ENCODE data around the gene CARD14.
"Not testable (repeated sequence)": the region's sequence is repeated elsewhere in the genome, so short reads cannot be mapped to it uniquely, and the experiment has no call there.

Gene CARD14

DNA sequence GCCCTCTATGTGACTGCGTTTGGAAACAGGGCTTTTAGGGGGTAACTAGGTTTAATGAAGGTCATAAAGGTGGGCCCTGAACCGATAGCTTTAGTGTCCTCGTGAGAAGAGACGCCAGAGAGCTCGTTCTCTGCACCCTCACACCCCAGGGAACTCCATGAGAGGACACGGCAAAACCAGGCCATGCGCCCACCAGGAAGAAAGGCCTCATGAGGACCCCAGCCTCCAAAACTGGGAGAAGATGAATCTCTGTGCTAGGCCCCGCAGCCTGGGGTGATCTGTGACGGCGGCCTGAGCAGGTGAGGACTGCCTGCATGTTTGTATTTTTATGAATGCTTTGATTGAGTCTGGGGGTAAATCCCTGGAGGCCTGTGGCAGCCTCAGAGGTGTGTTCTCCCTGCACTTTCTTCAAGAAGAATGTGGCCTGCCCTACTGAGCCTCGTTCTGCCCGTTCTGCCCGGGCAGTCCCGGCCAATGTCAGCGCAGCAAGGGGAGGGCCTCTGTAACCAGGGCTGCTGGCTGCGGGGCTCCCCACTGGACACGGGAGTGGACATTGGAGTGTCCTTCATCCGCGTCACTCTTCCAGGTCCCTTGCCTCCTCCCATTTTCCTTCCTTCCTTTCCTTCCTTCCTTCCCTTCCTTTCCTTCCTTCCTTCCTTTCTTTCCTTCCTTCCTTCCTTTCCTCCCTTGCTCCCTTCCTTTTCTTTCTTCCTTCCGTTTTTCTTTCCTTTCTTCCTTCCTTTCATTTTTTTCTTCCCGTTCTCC lies 84.0 kb downstream of the CARD14 start:
- DNase-seq (ENCODE audit: low spot score) = no peak

DNA sequence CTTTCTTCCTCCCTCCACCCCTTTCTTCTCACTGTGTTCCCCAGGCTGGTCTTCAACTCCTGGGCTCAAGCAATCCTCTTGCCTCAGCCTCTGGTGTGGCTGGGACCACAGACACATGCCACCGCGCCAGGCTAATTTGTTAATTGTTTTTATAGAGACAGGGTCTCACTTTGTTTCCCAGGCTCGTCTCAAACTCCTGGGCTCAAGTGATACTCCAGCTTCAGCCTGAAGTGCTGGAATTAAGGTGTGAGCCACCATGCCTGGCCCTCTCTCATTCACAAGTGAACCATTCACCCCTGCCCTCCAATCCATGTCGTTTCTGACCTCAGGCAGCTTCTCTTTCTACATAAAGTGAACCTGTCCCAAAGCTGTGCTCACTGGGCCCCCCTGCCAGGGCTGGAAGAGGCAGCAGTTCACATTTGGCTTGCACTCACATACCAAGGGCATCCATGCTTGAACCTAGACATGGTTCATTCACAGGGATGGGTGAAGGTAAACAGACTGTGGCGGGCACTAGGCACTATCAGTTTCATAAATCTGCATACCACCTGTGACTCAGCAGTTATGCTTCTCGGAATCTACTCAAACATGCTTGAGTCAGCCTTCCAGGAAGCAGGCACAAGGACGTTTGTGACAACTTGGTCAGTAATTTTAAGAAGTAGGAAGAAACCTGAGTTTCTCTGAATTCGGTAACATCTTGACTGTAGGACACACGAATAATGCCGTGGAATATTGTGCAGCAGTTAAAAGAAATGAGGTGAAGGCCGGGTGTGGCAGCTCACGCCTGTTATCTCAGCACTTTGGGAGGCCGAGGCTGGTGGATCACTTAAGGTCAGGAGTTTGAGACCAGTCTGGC lies 84.8 kb downstream of the CARD14 start:
- DNase-seq (ENCODE audit: low spot score) = peak; percentile 93

DNA sequence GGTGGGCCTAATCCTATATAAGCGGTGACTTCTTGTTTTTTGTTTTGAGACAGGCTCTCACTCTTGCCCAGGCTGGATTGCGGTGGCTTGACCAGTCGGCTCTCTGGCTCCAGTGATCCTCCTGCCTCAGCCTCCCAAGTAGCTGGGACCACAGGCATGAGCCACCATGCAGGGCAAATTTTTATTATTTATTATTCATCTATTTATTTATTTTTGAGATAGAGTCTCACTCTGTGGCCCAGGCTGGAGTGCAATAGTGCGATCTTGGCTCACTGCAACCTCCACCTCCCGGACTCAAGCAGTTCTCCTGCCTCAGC lies 86.2 kb downstream of the CARD14 start:
- DNase-seq (ENCODE audit: low spot score) = no peak

DNA sequence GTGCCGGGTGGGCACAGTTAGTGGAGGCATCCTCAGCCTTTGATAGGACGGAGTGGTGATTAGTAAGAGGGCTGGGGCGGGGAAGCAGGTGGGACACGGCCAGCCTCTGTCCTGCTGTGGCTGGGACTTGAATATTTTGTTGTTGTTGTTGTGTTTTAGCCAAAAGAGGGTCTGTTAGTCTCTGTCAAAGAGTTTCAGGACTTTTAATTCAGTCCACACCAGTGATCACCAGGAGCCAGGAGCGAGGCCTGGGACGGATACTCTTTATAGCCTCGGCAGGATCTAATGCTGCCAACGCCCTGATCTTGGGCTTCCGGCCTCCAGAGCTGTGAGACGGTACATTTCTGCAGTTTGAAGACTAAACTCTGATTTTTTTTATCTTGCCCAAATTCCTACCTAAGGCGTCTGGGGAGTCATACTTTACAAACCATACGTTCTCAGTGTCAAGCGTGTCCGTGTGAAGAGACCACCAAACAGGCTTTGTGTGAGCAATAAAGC lies 87.9 kb downstream of the CARD14 start:
- DNase-seq (ENCODE audit: low spot score) = no peak

DNA sequence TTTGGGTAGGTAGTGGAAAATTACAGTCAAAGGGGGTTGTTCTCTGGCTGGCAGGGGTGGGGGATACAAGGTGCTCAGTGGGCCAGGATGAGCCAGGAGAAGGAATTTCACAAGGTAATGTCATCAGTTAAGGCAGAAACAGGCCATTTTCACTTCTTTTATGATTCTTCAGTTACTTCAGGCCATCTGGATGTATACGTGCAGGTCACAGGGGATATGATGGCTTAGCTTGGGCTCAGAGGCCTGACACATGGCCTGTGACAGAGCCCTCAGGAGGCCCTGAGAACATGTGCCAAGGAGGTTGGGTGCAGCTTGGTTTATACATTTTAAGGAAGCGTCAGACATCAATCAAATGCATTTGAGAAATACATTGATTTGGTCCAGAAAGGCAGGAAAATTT lies 88.5 kb downstream of the CARD14 start:
- not testable (repeated sequence) for DNase-seq (ENCODE audit: low spot score)

Data from CD4-positive, alpha-beta T cell treated with Interleukin-15 for 4 hours (primary cell).